ENCODE measurements around the gene XRN2.

DNA sequence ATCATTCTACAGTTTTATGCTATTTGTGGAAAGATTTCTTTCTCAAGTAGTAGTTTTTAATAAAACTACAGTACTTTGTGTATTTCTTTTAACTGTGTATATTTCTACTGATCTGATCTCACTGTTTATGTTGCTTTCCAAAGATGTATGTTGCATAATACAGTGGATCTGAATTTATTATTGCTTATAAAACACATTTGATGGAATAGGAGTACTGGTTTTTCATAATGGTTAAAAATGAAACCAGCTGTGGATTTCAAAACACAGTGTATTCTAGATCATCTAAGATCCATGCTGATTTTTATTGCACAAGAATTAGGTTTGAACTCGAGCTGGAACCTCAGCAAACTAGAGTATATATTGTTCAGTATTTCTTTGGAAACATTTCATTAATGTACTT, 86.2 kb downstream of the XRN2 start:
- TF ChIP-seq, protein P1, sequence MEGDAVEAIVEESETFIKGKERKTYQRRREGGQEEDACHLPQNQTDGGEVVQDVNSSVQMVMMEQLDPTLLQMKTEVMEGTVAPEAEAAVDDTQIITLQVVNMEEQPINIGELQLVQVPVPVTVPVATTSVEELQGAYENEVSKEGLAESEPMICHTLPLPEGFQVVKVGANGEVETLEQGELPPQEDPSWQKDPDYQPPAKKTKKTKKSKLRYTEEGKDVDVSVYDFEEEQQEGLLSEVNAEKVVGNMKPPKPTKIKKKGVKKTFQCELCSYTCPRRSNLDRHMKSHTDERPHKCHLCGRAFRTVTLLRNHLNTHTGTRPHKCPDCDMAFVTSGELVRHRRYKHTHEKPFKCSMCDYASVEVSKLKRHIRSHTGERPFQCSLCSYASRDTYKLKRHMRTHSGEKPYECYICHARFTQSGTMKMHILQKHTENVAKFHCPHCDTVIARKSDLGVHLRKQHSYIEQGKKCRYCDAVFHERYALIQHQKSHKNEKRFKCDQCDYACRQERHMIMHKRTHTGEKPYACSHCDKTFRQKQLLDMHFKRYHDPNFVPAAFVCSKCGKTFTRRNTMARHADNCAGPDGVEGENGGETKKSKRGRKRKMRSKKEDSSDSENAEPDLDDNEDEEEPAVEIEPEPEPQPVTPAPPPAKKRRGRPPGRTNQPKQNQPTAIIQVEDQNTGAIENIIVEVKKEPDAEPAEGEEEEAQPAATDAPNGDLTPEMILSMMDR (IDR thresholded peaks at IDR 0.05), result no peak
- TF ChIP-seq POLR2A (IDR thresholded peaks at IDR 0.05), result no peak
- no peak for TF ChIP-seq POLR2AphosphoS5 (IDR thresholded peaks at IDR 0.05)
- TF ChIP-seq EP300 (IDR thresholded peaks at IDR 0.05), result no peak
